ENCODE data around the gene SUCLG2.
"Not testable (repeated sequence)": the region's sequence is repeated elsewhere in the genome, so short reads cannot be mapped to it uniquely, and the experiment has no call there.

Gene SUCLG2

GRCh38 chr3:67592057-67592456 lies 62.4 kb downstream of the SUCLG2 start:
- no peaks in the 10 kb centered on the region for H3K9me3 ChIP-seq (replicated peaks; ENCODE audit: insufficient read depth, low read length)
- H3K4me1 ChIP-seq (ENCODE audit: low read length) = peaks cover 12% of the 10 kb centered on the region
- no peaks in the 10 kb centered on the region for H3F3A ChIP-seq (ENCODE audit: insufficient read depth, low read length)
- H4K20me1 ChIP-seq (ENCODE audit: insufficient read depth, low read length) = no peaks in the 10 kb centered on the region
- no peak overlapping the region for H2AFZ ChIP-seq (ENCODE audit: low read length)
- H3K27me3 ChIP-seq (replicated peaks; ENCODE audit: insufficient read depth, low read length) = no peaks in the 10 kb centered on the region
- no peak overlapping the region for H3K9ac ChIP-seq (ENCODE audit: low read length)
- no peak for DNase-seq
- H3K9me2 ChIP-seq (replicated peaks; ENCODE audit: insufficient read depth, low read length) = no peaks in the 10 kb centered on the region
- peaks cover 4% of the 10 kb centered on the region; the same call in 1 of the 2 replicates for H3K79me2 ChIP-seq (ENCODE audit: low read length)
- H3K27ac ChIP-seq (ENCODE audit: low read length) = no peak overlapping the region
- H3K36me3 ChIP-seq (replicated peaks; ENCODE audit: insufficient read depth, low read length) = no peaks in the 10 kb centered on the region
- no peak overlapping the region for H3K4me2 ChIP-seq (ENCODE audit: low read depth, low read length)
- TF ChIP-seq CTCF (IDR thresholded peaks at IDR 0.05; ENCODE audit: low read length) (no peak), EZH2 (optimal IDR thresholded peaks at IDR 0.05; ENCODE audit: low read depth, low read length) (no peak), EZH2phosphoT487 (IDR thresholded peaks at IDR 0.05; ENCODE audit: low read length) (no peak)
- no peak overlapping the region for H3K4me3 ChIP-seq (ENCODE audit: low read length)

GRCh38 chr3:67587811-67588210 lies 66.6 kb downstream of the SUCLG2 start:
- H3K27ac ChIP-seq (ENCODE audit: low read length) = no peak overlapping the region
- H3K9me3 ChIP-seq (replicated peaks; ENCODE audit: insufficient read depth, low read length) = no peaks in the 10 kb centered on the region
- no peak for DNase-seq
- no peak overlapping the region for H3K9ac ChIP-seq (ENCODE audit: low read length)
- H3K79me2 ChIP-seq (ENCODE audit: low read length) = peaks cover 9% of the 10 kb centered on the region
- no peak overlapping the region for H2AFZ ChIP-seq (ENCODE audit: low read length)
- no peaks in the 10 kb centered on the region for H3K9me2 ChIP-seq (replicated peaks; ENCODE audit: insufficient read depth, low read length)
- no peaks in the 10 kb centered on the region for H3K27me3 ChIP-seq (replicated peaks; ENCODE audit: insufficient read depth, low read length)
- no peak overlapping the region for H3K4me3 ChIP-seq (ENCODE audit: low read length)
- H3K4me2 ChIP-seq (ENCODE audit: low read depth, low read length) = no peak overlapping the region
- H3K36me3 ChIP-seq (replicated peaks; ENCODE audit: insufficient read depth, low read length) = no peaks in the 10 kb centered on the region
- peaks cover 12% of the 10 kb centered on the region for H3K4me1 ChIP-seq (ENCODE audit: low read length)
- H4K20me1 ChIP-seq (ENCODE audit: insufficient read depth, low read length) = no peaks in the 10 kb centered on the region
- H3F3A ChIP-seq (ENCODE audit: insufficient read depth, low read length) = no peaks in the 10 kb centered on the region
- TF ChIP-seq EZH2phosphoT487 (IDR thresholded peaks at IDR 0.05; ENCODE audit: low read length) = no peak
- TF ChIP-seq CTCF (IDR thresholded peaks at IDR 0.05; ENCODE audit: low read length) = no peak
- TF ChIP-seq EZH2 (optimal IDR thresholded peaks at IDR 0.05; ENCODE audit: low read depth, low read length) = no peak

GRCh38 chr3:67587301-67587700 lies 67.1 kb downstream of the SUCLG2 start:
- no peak overlapping the region for H3K9ac ChIP-seq (ENCODE audit: low read length)
- no peaks in the 10 kb centered on the region for H3K9me3 ChIP-seq (replicated peaks; ENCODE audit: insufficient read depth, low read length)
- no peaks in the 10 kb centered on the region for H3F3A ChIP-seq (ENCODE audit: insufficient read depth, low read length)
- H3K27ac ChIP-seq (ENCODE audit: low read length) = no peak overlapping the region
- H3K4me2 ChIP-seq (ENCODE audit: low read depth, low read length) = no peak overlapping the region
- H4K20me1 ChIP-seq (ENCODE audit: insufficient read depth, low read length) = no peaks in the 10 kb centered on the region
- H3K4me1 ChIP-seq (ENCODE audit: low read length) = peaks cover 12% of the 10 kb centered on the region
- H3K79me2 ChIP-seq (ENCODE audit: low read length) = peaks cover 10% of the 10 kb centered on the region
- TF ChIP-seq CTCF (IDR thresholded peaks at IDR 0.05; ENCODE audit: low read length) (no peak), EZH2 (optimal IDR thresholded peaks at IDR 0.05; ENCODE audit: low read depth, low read length) (no peak), EZH2phosphoT487 (IDR thresholded peaks at IDR 0.05; ENCODE audit: low read length) (no peak)
- no peaks in the 10 kb centered on the region for H3K27me3 ChIP-seq (replicated peaks; ENCODE audit: insufficient read depth, low read length)
- no peak overlapping the region for H2AFZ ChIP-seq (ENCODE audit: low read length)
- H3K36me3 ChIP-seq (replicated peaks; ENCODE audit: insufficient read depth, low read length) = no peaks in the 10 kb centered on the region
- DNase-seq = no peak
- H3K4me3 ChIP-seq (ENCODE audit: low read length) = no peak overlapping the region
- H3K9me2 ChIP-seq (replicated peaks; ENCODE audit: insufficient read depth, low read length) = no peaks in the 10 kb centered on the region

GRCh38 chr3:67584608-67585007 lies 69.8 kb downstream of the SUCLG2 start:
- H3K9ac ChIP-seq (ENCODE audit: low read length); H3K4me3 ChIP-seq (ENCODE audit: low read length); H3K36me3 ChIP-seq (replicated peaks; ENCODE audit: insufficient read depth, low read length); H3K27me3 ChIP-seq (replicated peaks; ENCODE audit: insufficient read depth, low read length); H2AFZ ChIP-seq (ENCODE audit: low read length); H3K9me3 ChIP-seq (replicated peaks; ENCODE audit: insufficient read depth, low read length); H3K27ac ChIP-seq (ENCODE audit: low read length); H3K9me2 ChIP-seq (replicated peaks; ENCODE audit: insufficient read depth, low read length); H4K20me1 ChIP-seq (ENCODE audit: insufficient read depth, low read length); DNase-seq; H3K4me2 ChIP-seq (ENCODE audit: low read depth, low read length); H3F3A ChIP-seq (ENCODE audit: insufficient read depth, low read length): not testable (repeated sequence)
- Histone ChIP-seq H3K4me1 (ENCODE audit: low read length) (peaks cover 12% of the 10 kb centered on the region), H3K79me2 (ENCODE audit: low read length) (peaks cover 10% of the 10 kb centered on the region)

Measured in MM.1S (cell line).